Retinal pigment epithelial cell (primary cell): ENCODE measurements around the gene KLHL29.

Experiments used
- DNase-seq: peaks from one replicate; pipeline ENCODE4 v3.0.0-alpha.2; 2010; ENCODE audit warnings: low read depth
- H3K4me3 ChIP-seq: 2 replicates; pipeline ENCODE4 v1.5.1; 2011; ENCODE audit warnings: mild to moderate bottlenecking, low read length, control low read depth, moderate library complexity
- CTCF ChIP-seq: conservative IDR thresholded peaks from 2 replicates; pipeline ENCODE4 v1.5.1; 2011; ENCODE audit warnings: low read depth, low read length, control low read depth, inconsistent platforms

Gene KLHL29

GRCh38 chr2:23545396-23545795 is 160.4 kb downstream of the KLHL29 start:
- TF ChIP-seq CTCF, result peak; percentile 15
- no peak for DNase-seq
- no peak overlapping the region for H3K4me3 ChIP-seq

GRCh38 chr2:23545811-23546210 is 160.8 kb downstream of the KLHL29 start:
- no peak for TF ChIP-seq CTCF
- DNase-seq, result no peak
- no peak overlapping the region for H3K4me3 ChIP-seq

GRCh38 chr2:23546913-23547312 is 161.9 kb downstream of the KLHL29 start:
- DNase-seq, result no peak
- H3K4me3 ChIP-seq, result no peak overlapping the region
- TF ChIP-seq CTCF, result no peak

GRCh38 chr2:23547725-23548124 is 162.7 kb downstream of the KLHL29 start:
- H3K4me3 ChIP-seq, result no peak overlapping the region
- no peak for DNase-seq
- no peak for TF ChIP-seq CTCF

GRCh38 chr2:23548143-23548769 is 163.3 kb downstream of the KLHL29 start:
- TF ChIP-seq CTCF, result no peak
- H3K4me3 ChIP-seq, result no peak overlapping the region
- no peak for DNase-seq

GRCh38 chr2:23549051-23549450 is 164.1 kb downstream of the KLHL29 start:
- no peak for DNase-seq
- H3K4me3 ChIP-seq, result no peak overlapping the region
- no peak for TF ChIP-seq CTCF

GRCh38 chr2:23549821-23550530 is 165.0 kb downstream of the KLHL29 start:
- no peak for TF ChIP-seq CTCF
- no peak overlapping the region for H3K4me3 ChIP-seq
- DNase-seq, result peak; percentile 45
